ENCODE measurements around the gene LDB3.

LDB3 gene

DNA sequence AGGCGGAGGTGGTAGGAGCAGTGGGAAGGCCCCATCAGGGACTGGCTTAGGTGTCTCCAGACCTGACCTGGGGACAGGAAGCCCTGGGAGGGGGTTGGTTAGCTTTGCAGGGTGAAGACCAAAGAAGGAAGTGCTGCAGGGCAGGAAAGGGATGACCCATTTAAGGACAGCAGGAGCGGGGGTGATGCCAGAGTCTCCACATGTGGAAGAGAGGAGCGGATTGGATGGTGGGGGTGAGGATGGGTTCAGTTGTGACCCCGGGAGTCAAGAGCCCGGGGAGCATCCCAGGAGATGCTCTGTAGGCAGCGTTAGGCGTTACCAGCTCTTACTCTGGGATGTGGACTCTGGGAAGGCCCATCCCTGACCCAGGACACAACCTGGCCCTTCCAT is 3.1 kb upstream of the LDB3 start:
- DNase-seq, result no peak

DNA sequence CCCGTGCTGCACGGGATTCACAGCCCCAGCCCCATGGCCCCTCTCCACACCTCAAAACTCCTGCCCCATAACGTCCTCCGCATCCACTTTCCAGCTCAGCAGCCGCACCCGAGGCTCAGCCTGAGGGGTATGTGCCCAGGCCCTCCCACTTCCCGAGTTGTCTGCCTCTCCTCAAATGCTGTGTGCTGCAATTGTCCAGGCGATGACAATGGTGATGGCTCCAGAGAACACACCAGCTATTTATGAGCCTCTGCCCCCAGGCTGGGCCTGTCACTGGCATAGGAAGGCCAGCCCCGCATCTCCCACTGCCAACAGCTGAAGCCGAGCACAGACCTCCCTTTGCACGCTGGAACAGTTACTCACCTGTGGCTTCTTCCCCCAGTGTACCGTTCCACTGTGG is 2.4 kb upstream of the LDB3 start:
- no peak for DNase-seq

DNA sequence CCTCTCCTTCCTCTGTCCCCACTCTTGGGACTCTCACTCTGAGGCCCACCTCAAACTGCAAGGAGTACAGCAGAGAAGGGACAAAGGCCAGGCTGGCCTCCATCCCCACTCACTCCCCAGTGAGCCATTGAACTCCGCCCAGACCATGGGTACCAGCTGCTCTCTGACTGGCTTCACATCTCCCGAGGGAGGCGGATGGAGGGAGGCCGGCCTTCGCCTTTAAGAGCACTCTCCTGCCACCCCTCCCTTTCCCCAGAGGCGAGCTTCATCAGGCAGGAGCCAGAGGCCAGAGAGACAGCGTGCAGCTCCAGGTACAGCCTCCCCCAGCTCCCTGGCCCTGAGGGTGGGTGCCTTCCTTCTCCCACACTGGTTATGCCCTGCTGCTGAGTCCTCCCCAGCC is 1.8 kb upstream of the LDB3 start:
- no peak for DNase-seq

DNA sequence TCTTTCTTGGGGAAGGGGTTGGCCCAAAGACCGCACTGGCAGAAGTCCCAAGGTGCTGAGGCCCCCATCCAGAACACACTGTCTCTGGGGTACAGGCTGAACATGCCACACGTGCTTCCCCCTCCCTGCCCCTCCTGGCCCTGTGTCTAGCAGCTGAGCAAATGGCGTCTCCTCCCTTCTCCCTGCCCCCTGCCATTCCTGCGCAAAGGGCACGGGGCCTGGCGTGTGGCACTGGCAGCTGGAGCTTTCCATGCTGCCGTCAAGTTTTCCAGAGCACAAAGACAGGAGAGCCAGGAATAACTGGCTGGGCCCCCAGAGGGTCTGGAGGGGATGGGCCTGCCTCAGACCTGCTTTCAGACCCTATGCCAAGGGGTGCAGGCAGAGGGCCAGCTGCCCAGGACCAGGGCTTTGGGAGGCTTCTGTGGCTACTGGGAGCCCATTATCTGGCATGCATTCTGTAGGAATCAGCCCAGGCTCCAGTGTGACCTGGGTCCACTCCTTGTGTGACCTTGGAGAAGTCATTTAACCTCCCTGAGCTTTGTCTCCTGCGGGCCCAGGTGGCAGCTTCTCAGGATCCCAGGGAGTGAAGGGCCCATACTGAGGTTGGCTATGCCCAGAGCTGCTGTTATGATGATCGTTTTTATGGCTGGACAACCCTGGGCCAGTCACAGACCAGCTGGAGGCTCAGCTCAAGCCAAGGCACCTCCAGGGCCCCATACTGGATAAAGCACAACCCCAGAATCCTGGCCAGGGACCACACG is 710 bp upstream of the LDB3 start:
- no peak for DNase-seq

DNA sequence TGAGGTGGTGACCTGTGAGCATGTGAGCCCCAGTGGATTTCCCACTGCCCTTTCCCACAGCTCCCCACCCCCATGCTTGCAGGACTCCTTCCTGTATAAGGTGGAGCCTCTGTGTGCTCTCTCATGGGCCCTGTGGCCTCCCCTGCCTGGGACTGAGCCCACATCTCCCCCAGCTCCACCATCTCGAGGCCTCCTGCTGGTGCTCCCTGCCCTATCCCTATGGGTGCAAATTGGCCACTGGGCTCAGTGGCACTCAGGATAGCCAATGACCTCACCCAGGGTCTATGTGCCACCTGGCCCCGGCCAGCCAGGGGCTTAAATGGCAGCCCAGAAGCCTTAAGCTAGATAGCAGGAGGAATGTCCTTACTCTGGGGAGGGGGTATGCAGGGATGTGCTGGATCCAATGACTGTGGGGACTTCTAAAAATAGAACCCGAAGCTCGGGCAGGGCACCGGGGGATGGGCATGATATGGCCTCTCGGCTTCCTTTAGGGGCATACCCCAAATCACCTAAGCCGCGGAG is 2.0 kb downstream of the LDB3 start:
- no peak for DNase-seq

DNA sequence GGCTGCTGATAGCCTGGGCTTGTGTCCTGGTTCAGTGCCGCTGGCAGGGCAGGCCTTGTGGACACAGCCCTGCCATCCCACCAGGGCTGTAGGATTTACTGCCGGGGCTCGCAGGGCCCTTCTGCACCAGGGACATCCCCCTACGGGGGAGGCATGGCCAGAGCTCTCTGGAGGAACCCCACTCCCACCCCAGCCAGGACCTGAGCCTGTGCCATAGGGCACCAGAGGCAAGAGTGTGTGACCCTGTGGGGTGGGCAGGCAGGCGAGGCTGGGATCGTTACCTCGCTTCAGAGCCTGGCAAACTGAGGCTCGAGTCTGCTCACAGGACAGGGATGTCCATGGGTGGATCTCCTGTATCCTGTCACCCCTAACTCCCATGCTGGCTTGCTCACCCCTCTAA is 2.6 kb downstream of the LDB3 start:
- no peak for DNase-seq

DNA sequence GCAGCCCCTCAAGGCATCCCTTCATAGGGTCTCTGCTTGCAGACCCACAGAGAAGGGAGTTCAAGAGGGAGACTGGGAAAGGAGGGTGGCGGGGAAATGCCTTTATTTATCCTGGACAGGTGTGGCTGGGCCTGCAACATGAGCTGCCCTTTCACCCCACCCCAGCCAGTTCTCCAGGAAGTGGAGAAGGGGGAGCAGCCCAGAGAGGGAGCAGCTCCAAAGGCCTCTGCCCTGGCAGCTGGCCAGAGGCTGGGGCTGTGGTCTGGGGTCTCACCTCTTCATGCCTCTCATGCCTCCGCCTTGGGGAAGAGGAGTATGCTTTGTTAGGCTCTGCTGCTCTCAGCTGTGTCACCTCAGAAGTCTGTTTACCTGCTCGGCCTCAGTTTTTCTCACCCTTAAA is 3.1 kb downstream of the LDB3 start:
- no peak for DNase-seq

DNA sequence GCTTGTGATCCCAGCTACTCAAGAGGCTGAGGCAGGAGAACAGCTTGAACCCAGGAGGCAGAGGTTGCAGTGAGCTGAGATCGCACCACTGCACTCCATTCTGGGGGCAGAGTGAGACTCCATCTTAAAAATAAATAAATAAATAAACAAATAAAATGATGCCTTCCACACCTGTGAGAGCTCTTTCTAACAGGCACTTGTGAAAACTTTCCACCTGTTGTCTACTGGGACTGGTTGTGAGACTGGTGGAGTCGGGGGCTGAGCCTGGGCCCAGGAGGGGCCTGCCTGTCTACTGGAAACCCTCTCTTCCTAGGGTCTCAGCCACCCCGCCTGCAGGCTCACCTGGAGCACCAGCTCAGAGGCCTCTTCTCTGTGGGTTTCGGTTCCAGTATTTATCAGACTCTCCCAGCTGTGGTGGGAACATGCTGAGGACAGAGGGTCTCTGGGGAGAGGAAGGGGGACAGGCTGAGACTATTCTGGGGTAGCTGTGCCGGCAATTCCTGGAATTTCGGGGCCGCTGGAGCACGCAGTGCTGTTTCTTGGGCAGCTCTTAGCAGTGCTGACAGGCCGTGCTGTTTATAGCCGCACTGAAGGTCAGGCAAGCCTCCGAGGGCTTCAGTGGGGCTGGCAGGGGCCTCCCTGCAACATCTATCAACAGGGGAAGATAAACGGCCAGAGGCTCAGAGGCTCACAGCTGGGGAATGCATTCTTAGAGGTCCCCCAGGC is 3.8 kb downstream of the LDB3 start:
- DNase-seq, result peak; percentile 49

DNA sequence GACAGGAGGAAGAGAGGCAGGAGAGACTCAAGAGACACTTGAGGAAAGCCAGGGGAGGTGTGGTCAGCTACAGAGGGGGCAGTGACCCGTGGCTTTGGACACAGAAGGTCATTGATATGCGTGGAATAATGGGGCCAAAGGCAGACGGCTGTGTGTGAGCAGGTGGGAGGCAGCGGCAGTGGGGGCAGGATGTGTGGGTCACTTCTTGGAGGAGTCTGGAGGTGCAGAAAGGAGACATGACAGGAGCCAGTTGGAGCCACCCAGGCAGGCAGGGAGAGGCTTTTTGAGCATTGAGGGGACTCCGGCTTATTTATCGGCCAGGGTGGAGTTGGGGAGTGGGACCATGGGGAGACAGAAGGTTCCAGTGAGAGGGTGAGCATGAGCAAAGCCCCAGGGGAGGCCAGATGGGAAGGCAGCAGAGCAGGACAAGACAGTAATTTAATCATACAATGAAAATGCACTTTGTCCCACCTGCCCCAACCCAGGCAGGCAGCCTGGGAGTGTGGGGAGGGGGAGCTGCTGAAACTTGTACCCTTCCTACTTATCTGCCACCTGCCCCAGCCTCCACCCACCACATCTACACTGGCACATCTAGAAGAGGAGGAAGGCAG is 5.0 kb downstream of the LDB3 start:
- DNase-seq, result no peak

DNA sequence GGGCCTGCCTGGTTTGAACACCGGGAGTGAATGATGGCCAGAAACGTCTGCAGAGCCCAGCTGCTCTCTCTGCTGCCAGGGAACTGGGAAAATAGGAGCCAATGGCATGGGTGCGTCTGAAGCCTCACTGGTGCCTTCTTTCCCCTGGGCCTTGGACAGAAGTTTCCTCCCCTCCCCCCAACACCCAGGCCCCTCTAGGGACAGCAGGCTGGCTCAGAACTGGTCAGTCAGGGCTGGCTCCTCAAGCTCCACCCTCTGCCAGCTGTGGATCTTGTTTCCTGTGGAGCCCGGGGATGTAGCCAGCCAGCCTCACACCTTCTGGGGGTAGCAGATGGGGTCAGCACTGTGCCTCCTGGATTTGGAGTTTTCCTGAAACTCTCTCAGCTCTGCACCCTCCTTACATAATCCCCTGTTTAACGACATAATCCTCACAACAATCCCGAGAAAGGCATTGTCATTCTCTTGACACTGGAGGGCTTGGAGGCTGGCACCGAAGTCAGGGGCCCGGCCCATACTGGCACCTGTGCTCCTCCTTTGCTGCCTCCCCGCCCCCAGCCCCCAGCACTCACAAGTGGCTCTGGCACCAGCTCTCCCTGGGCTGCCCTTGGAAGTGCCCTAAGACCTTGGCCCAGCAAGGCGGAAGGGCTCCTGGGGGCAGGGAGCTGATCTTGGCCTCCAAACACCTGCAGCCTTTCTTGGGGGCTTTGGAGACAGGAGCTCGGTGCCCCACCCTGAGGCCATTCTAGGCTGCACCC is 5.7 kb downstream of the LDB3 start:
- no peak for DNase-seq

DNA sequence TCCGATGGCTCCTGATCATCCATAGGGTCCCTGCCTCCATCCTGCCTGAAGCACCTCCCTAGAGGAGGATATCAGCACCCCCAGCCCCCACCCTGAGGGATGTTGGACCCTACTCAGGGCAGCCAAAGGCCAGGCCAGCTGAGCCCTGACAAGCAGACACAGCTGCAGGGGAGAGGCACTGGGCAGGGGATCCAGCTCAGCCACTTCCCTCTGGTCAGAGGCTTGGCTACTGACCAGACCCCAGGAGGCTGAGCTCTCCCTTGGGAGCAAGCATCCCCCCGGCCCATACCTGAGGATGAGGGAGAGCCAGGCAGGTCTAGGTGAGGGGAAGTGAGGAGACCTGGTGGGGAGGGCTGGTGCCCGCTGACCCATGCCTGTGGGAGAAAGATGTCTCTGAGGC is 6.6 kb downstream of the LDB3 start:
- no peak for DNase-seq

DNA sequence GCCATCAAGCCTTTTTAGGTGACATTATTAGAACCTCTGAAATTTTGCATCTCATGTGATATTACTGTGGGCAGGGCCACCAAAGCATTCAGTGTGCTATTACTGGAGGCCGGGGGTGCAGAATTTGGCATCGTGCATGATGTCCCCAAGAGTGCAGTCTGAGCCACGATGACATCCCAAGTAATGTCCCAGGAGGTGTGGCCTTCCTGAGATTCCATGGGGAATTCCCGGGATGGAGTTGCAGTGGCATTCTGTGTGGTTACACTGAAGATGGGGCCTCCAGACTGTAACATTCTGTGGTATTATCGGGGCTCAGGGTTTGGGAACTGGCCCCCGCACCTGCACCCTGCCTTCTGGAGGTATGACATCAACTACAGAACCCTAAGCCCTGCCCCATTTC is 9.1 kb downstream of the LDB3 start:
- DNase-seq, result no peak

DNA sequence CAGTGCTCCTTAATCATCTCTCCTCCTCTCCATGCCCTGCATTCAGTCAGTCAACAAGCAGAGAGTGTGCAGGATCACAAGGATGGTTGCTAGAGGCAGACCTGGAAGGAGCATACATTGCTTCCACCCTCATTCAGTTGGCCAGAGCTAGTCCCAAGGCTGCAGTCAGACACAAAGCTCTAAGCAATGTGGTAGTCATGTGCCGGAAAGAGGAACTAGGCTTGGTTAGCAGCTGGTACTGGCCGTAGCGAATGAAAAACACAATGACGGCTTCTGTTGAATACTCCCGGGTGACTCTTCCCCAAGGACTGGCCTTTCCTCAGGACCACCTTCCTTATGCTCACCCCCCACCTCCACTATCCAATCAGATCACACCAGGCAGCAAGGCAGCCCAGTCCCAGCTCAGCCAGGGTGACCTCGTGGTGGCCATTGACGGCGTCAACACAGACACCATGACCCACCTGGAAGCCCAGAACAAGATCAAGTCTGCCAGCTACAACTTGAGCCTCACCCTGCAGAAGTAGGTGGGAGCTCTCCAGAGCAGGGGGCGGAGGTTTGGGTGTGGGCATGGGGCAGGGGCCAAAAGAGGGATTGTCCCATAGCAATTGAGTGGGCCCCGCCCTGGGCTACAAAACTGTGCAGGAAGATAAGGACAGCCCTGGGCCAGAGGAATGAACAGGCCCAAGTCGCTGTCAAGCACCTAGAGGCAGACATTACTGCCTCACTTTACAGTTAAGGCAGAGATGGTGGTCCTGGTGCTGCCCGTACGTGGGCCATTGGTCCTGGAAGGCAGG is 10.9 kb downstream of the LDB3 start:
- DNase-seq, result no peak

DNA sequence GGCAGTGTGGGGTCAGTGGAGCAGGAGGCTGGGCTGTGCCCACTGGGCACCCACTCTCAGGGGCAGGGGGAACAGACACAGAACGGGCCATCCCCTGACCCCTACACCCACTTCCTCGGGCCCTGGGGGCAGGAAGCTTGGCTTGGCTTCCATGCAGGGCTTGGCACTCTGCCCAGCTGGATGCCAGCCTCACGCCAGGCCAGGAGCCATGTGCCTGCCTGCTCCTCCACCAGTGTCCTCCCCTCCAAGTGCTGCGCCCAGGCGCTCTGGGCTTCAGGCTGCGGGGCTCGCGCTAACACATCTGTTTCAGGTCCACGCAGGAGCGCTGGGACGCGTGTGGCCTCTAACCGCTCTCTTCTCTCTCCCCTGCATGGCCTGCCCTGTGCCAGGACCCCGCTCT is 12.7 kb downstream of the LDB3 start:
- no peak for DNase-seq

DNA sequence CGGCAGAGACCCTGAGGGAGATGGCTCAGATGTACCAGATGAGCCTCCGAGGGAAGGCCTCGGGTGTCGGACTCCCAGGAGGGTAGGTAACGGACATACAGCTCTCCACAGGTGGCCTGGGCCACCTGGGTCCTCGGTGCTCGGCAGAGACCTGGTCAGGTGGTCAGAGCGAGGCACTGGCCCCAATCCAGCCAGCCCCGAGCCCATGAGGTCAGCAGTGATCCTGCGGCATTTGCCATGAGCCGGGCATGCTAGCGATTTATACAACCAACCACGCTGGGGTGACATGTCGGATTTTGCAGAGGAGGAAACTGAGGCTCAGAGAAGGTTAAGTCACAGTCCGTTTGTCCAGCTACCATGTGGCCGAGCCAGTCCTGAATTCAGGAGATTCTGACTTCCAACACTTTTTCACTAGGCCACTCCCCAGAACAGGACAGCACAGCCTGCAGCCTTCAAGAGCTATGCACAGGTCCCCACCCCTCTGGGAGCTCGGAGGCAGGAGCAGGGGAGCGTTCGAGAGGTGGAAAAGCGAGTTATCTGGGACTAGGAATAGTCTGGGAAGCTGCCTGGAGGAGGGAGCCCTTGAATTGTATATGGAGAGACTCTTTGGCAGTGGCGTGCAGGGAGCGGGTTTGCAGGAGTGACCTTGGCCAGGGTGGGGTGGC is 13.5 kb downstream of the LDB3 start:
- no peak for DNase-seq

DNA sequence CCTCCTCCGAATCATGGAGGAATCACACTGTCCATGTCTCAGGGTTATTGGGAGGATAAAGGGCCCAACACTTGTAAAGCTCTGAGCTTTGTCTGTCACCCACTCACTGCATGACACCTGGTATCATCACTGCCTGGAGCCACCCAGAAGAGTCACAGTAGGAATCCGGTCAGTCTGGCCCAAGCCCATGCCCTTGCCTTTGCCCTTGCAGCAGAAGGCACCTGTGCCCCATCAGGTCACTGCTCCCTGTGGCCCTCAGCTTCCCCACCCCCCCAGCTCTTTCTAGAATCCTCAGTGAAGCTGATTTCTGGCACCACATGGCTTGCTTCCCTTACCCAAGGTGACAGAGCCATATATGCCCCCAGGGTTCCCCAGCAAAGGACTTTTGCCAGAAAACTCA is 14.4 kb downstream of the LDB3 start:
- DNase-seq, result no peak

DNA sequence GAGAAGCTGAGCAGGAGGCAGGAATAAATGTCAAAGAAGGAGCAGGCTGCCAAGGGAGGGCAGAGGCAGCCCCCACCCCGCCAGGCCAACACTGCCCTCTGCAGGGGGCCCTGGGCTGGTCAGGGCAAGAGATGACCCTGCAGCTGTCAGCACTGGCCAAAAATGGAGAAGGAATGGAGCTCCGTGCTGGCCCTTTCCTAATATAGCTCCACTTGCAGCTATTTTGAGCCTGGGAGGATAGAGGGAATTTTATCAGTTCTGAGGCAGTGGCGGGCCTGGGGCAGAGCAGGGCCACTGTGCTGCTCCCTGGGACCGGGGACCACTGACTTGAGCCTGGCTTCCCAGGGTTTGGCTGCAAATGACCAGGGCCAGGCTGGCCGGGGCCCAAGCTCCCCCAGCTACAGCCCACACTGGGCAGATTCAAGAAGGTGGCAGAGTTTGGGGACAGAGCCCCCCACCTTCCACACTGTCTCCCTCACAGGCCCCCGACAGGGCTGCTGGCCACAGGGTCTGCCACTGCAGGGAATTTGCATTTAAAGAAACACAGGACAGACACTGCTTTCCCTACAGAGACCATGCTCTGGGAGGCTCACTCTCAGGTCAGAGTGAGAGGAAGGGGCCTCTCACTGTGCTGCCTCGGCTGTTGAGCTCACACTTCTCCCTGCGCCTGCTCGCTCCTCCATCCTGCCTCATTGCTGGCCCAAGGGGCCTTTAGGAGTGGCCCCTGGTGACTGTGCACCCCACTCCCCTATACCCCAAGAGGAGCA is 16.2 kb downstream of the LDB3 start:
- DNase-seq, result no peak

DNA sequence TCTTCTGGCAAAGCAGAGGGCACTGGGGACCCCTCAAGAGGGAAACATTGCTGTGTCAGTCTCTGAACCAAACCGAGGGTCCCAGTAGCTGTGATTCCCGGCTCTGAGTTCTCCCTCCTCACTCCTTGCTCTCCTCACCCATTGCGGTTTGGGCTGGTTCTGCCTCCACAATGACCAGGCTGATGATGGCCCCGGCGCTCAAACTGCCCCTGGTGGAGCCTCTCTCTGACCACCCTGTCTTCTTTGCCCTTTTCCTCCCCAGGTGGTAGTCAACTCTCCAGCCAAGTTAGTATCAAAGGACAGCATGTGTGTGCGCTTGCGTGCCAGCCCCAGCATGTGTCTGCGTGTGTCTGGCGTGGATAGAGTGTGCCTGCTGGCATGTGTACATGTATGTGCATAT is 17.1 kb downstream of the LDB3 start:
- DNase-seq, result no peak

DNA sequence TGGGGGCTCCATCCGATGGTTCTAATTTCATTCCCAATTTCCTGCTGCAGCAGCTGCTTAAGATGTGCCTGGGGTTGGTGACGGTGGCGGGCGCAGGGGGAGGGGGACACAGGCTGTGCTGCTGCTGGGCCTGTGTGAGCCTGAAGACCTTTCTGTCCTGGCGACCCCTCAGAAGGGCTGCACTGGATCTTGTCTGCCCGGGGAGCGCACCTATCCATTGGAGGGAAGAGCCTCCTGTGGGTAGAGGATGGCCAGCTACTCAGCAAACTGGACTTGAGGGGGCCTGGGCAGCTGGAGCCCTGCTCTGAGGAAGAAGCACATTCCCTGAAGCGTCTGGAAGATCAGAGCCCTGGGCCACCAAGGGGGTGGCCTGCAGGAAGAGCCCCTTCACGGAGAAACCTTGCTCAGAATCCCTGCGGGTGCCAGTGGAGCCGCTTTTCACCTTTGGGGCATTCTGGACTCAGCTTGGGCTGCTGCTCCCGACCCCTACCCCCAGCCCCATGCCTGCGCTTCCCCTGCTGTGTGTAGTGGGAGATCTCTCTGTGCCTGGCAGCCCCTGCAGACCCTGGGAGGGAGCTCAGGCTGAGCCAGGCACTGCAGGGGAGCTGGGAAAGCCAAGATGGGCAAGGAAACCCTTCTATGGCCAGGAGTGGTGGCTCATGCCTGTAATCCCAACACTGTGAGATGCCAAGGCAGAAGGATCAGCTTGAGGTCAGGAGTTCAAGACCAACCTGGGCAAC is 17.8 kb downstream of the LDB3 start:
- DNase-seq, result no peak

DNA sequence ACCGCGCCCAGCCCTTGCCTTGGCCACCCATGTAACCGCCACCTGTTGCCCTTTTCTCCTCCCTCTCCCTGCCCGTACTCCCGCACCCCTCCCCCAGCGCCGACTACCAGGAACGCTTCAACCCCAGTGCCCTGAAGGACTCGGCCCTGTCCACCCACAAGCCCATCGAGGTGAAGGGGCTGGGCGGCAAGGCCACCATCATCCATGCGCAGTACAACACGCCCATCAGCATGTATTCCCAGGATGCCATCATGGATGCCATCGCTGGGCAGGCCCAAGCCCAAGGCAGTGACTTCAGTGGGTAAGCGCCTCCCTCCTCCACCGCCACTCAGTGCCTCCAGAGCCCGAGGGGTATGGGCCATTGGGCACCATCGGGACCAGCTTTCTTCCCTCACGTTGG is 18.7 kb downstream of the LDB3 start:
- DNase-seq, result no peak
